HG03280 (cell line): Measurements from ENCODE around the gene SIM2.

ENCODE experiments used
- ATAC-seq: cut with Tn5 transposase; IDR thresholded peaks from one replicate; pipeline ENCODE4 v1.9.1; 2021; ENCODE audit warnings: mild to moderate bottlenecking, moderate library complexity; ENCODE audit not compliant: unreplicated experiment

SIM2 gene

DNA sequence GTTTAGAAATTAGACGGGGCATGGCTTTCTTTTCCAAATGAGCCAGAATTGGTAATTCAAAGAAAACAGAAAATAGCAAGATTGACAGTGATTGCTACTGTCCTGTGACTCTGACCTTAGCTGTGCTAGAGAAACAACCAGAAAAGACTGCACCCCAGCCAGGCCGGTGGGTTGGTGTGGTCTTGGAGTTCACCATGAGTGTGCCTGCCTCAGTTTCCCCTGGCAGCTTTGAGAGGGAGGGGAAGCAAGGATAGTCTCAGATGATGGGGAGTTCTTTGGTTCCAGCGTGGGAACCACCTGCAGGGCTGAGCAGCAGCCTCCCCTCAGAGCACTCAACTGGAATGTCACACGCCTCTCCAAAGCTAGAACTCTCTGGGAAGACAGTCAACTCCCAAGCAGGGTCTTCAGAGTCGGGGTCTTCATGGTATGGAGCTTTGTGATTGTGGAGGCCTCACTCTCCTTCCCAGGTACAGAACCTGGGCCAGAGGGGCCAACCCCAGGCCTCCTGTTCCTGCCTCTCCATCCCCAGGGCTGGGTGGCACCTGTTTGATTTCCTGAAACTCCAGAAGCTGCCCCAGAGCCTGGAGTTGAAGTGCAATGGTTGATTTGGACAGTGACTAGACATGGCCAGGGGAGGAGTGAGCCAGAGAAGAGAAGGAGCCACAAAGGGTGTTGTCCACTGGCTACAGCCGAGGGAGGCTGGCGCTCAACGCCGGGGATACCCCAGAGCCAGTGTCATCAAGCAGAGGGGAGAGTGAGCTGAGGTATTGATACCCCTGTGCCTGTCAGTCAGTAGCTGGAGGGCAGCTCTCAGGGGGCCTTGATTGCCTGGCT lies 35.7 kb downstream of the SIM2 start:
- ATAC-seq = no peak

GRCh38 chr21:36735201-36735515 lies 36.2 kb downstream of the SIM2 start:
- ATAC-seq = no peak

DNA sequence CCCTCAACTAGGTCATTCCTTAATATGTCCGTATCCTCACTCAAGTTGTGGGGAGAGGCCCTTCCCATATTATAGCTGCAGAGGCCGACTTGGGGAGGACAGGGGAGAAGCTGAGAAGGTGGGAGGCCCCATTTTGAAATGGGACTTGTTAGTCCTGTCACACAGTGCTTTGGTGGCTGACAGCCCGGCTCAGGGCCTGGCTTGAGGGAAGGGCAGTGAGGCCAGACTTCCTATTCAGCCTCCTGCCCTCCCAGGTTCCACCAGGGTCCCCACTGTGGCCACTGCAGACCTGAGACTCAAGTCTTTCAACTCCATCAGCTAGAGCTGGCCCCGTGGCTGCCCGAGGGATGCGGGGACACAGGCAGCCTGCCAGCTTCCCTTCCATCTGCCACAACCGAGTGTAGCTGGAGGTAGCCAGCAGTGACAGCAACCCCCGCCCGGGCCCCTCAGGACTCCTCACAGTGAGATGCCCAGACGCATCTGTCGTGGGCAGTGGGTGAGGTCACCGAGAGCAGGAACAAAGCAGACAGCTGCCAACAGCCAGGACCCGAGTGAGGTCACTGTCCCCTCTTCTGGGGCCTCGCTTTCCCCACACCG lies 36.9 kb downstream of the SIM2 start:
- no peak for ATAC-seq

GRCh38 chr21:36738489-36739126 lies 39.7 kb downstream of the SIM2 start:
- ATAC-seq = no peak

- no peak for ATAC-seq
Observed at GRCh38 chr21:36741506-36741905, 42.6 kb downstream of the SIM2 start.

- no peak for ATAC-seq
Observed at GRCh38 chr21:36743008-36743407, 44.1 kb downstream of the SIM2 start.

DNA sequence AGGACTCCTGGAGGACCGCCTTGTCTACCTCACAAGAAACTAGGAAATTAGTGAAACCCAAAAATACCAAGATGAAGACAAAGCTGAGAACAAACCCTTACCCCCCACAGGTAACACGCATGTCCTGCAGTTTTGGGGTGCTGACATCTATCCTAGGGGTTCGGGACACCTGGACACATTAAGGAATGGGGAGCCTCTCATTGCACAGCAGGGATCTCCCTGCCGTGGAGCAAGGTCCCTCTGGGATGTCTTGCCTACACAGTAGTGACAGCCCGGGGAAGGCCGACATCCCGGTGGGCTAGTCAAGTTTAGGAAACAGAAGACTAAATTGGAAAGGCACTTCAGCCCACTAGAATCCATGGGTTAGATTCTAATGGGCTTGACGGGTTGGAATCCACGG lies 44.5 kb downstream of the SIM2 start:
- ATAC-seq = no peak

DNA sequence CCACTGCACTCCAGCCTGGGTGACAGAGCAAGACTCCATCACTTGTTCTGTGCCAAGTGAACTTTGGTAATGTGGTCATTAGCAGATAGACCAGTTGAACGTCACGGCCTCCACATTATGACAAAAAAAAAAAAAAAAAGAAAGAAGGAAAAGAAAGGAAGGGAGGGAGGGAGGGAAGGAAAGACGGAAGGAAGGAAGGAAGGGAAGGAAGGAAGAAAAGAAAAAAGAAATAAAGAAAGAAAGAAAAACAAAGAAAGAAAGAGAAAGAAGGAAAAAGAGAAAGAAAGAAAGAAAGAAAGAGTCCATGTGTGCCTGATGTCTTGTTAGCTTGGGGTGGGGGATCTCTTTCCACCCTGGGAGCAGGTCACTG lies 45.3 kb downstream of the SIM2 start:
- ATAC-seq = no peak

- ATAC-seq = no peak
Observed at GRCh38 chr21:36744560-36745231, 45.8 kb downstream of the SIM2 start.

DNA sequence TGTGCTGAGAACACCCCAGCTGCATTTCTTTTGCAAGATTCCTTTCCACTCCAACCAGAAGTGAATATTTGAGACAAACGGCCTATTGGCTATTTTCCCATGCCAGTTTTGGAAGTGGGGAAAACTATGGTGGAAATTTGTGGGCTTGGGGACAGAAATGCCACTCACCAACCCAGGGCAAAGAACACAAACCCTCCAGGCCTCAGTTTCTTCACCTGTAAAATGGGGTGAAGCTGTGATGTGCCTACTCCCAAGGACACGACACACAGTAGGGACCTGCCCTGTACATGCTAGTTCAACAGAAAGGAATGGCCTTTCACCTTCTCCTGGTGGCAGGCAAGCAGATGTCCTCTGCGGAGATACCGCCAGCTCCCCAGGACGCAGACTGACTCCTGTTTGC lies 46.5 kb downstream of the SIM2 start:
- no peak for ATAC-seq

DNA sequence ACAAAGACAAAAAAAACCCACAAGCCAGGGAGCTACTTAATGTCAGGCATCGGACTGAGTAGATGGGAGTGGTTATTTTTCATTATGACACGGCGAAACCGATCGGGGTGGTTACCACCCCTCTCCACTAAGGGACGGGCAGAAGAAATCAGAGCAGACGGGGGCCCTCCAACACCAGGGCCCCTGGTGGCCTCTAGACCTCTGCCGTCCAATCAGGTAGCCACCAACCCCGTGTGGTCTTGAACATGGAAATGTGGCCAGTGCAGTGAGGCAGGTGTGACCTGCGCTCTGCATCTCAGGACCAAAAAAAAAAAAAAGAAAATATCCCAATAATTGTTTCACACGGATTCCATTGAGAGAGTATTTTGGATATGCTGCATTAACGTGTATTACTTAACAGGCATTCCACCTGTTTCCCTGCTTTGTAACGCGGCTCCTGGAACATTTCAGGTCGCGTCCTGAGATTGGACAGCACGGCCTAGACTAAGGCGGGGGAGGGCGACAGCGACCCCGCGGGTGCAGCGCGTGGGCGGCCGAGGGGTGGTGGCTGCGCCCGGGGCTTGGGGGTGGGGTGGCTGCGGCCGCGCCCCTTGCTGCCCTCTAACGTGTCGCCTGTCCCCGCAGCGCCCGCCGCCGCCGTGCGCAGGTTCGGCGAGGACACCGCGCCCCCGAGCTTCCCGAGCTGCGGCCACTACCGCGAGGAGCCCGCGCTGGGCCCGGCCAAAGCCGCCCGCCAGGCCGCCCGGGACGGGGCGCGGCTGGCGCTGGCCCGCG lies 48.3 kb downstream of the SIM2 start:
- no peak for ATAC-seq

DNA sequence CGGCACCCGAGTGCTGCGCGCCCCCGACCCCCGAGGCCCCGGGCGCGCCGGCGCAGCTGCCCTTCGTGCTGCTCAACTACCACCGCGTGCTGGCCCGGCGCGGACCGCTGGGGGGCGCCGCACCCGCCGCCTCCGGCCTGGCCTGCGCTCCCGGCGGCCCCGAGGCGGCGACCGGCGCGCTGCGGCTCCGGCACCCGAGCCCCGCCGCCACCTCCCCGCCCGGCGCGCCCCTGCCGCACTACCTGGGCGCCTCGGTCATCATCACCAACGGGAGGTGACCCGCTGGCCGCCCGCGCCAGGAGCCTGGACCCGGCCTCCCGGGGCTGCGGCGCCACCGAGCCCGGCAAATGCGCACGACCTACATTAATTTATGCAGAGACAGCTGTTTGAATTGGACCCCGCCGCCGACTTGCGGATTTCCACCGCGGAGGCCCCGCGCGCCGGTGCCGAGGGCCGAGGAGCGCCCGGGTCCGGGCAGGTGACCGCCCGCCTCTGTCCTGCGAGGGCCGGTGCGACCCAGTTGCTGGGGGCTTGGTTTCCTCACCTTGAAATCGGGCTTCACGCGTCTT lies 49.0 kb downstream of the SIM2 start:
- no peak for ATAC-seq

GRCh38 chr21:36749935-36750575 lies 51.1 kb downstream of the SIM2 start:
- no peak for ATAC-seq

GRCh38 chr21:36750576-36750959 lies 51.7 kb downstream of the SIM2 start:
- no peak for ATAC-seq

DNA sequence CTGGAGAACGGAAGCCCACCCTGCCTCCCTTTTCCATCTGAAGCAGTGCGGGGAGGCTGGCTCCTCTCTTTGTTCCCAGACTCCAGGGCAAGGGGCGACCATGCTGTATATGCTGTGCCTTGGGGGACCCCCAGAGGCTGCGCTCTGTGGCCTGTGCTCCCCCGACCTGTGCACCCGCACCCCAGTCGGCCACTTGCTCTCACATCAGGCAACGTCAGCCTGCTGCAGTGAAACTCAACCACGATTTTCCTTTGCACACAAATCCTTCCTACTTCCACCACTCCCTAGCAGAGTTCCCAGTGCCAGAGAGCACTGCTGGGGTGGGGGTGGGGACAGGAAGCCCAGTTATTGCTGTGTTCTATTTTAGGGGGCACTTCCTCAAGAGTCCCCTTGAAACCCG lies 52.5 kb downstream of the SIM2 start:
- ATAC-seq = no peak

GRCh38 chr21:36753556-36753955 lies 54.6 kb downstream of the SIM2 start:
- ATAC-seq = no peak

- no peak for ATAC-seq
Observed at GRCh38 chr21:36754241-36754898, 55.5 kb downstream of the SIM2 start.

DNA sequence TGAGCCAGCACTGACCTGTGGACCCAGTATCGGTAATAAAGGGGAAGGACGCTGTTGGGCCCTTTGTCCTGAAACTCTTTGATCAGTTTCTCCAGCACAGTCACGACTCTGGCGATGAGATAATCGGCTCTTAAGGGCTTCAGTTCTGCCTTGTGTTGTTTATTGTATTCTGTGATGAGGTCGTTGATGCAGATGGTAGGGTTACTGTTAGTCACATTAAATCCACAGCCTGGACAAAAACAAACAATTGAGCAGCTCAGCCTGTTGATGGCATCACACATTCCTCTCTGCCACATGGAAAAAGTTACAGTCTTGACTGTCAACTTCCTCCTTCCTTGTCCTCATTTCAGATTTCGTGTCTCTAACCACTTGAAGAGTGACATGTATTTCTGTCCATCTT lies 57.6 kb downstream of the SIM2 start:
- ATAC-seq = no peak

GRCh38 chr21:36757196-36757595 lies 58.3 kb downstream of the SIM2 start:
- ATAC-seq = no peak
